H1 (cell line): ENCODE measurements around the gene ZP2. TPM values are rescaled to one million over a fixed set of nuclear protein-coding genes. Genes with fewer than 3 reads are reported as not detected.

Experiments used
- CTCF ChIA-PET: fragments of 300-600 bp; sonication (Branson Sonifier 250); formaldehyde crosslinking; loops from one replicate; lab custom pipeline; 2021; ENCODE audit not compliant: partially characterized antibody; lab: Charles Lee
- POLR2A ChIA-PET: fragments of 300-600 bp; sonication (Branson Sonifier 250); formaldehyde crosslinking; loops from one replicate; lab custom pipeline; 2021; ENCODE audit warnings: inconsistent platforms; ENCODE audit not compliant: partially characterized antibody; lab: Charles Lee
- DNase-seq, 2 experiments: peaks; one replicate each; pipeline versions ENCODE4 v3.0.0 to v3.0.0-alpha.2; 2010 to 2022; ENCODE audit warnings: low spot score in 2 of 2, low read depth in 1 of 2, mixed read lengths in 1 of 2
- FAIRE-seq: peaks from 2 replicates; lab custom pipeline; 2011; peaks lifted over from hg19 to GRCh38; lab: Jason Lieb, UNC
- H2AFZ ChIP-seq: 2 replicates; pipeline ENCODE4 v1.8.1; 2012; ENCODE audit warnings: low read length, inconsistent platforms
- H2AK5ac ChIP-seq: 2 replicates; pipeline ENCODE4 v1.6.1; 2013; ENCODE audit warnings: low read depth, low read length
- H2BK120ac ChIP-seq: replicated peaks from 2 replicates; pipeline ENCODE3; 2013; ENCODE audit warnings: low read depth, low read length, inconsistent platforms
- H2BK12ac ChIP-seq: 2 replicates; pipeline ENCODE4 v1.6.1; 2013; ENCODE audit warnings: low read depth, low read length
- H2BK15ac ChIP-seq: 2 replicates; pipeline ENCODE4 v1.6.1; 2013; ENCODE audit warnings: low read length
- H2BK20ac ChIP-seq: 2 replicates; pipeline ENCODE4 v1.6.1; 2013; ENCODE audit warnings: low read length
- H2BK5ac ChIP-seq: 2 replicates; pipeline ENCODE4 v1.6.1; 2013; ENCODE audit warnings: low read depth, low read length
- H3K14ac ChIP-seq: 2 replicates; pipeline ENCODE4 v1.6.1; 2013; ENCODE audit warnings: inconsistent platforms; ENCODE audit not compliant: insufficient read length
- H3K18ac ChIP-seq: 2 replicates; pipeline ENCODE4 v1.6.1; 2013; ENCODE audit warnings: low read length; ENCODE audit errors: extremely low read depth
- H3K23ac ChIP-seq: 2 replicates; pipeline ENCODE4 v1.6.1; 2013; ENCODE audit warnings: inconsistent platforms; ENCODE audit not compliant: insufficient read length
- H3K23me2 ChIP-seq: 2 replicates; pipeline ENCODE4 v1.6.1; 2013; ENCODE audit warnings: low read depth, low read length
- H3K27ac ChIP-seq: 2 replicates; pipeline ENCODE4 v1.6.1; 2011; ENCODE audit warnings: low read depth, low read length, inconsistent platforms
- H3K27me3 ChIP-seq, 4 experiments: replicated peaks in 1 of 4; 1 replicate in 1 of 4; 2 replicates in 3 of 4; pipeline versions ENCODE4 v1.6.1 to v1.8.1; 2011 to 2013; ENCODE audit warnings: low read length in 3 of 4, mild to moderate bottlenecking in 3 of 4, inconsistent platforms in 2 of 4, mixed read lengths in 2 of 4, moderate library complexity in 1 of 4; ENCODE audit not compliant: control insufficient read depth in 3 of 4, insufficient read depth in 3 of 4; ENCODE audit errors: extremely low read depth in 1 of 4
- H3K36me3 ChIP-seq, 4 experiments: 2 replicates each; pipeline versions ENCODE4 v1.6.1 to v1.8.1; 2011 to 2013; ENCODE audit warnings: mild to moderate bottlenecking in 4 of 4, low read length in 3 of 4, moderate library complexity in 2 of 4, control low read depth in 1 of 4, inconsistent platforms in 1 of 4; ENCODE audit not compliant: insufficient read depth in 4 of 4, control insufficient read depth in 2 of 4
- H3K4ac ChIP-seq: replicated peaks from 2 replicates; pipeline ENCODE3; 2013; ENCODE audit warnings: low read length, low read depth, mixed read lengths, inconsistent platforms; ENCODE audit not compliant: insufficient read length
- H3K4me1 ChIP-seq, 4 experiments: replicated peaks in 1 of 4; 1 replicate in 1 of 4; 2 replicates in 3 of 4; pipeline versions ENCODE4 v1.6.1 to v1.8.1; 2011 to 2013; ENCODE audit warnings: low read length in 3 of 4, inconsistent platforms in 2 of 4, mixed read lengths in 1 of 4; ENCODE audit not compliant: insufficient read depth in 4 of 4, control insufficient read depth in 3 of 4
- H3K4me2 ChIP-seq, 2 experiments: 2 replicates each; pipeline versions ENCODE4 v1.6.1 to v1.8.1; 2011 to 2013; ENCODE audit warnings: low read depth in 2 of 2, low read length in 2 of 2, control low read depth in 1 of 2, inconsistent platforms in 1 of 2, mild to moderate bottlenecking in 1 of 2; ENCODE audit not compliant: insufficient read depth in 1 of 2
- H3K4me3 ChIP-seq, 4 experiments: fragments of 200-600, 300-600 bp in 1 of 4; sonication (generic), shearing (Covaris generic), sonication (Bioruptor Twin) in 1 of 4; 2 replicates each; pipeline versions ENCODE4 v1.5.1 to v1.8.1; 2011 to 2016; ENCODE audit warnings: low read length in 4 of 4, low read depth in 3 of 4, control low read depth in 2 of 4, inconsistent platforms in 2 of 4, mild to moderate bottlenecking in 2 of 4, mixed read lengths in 1 of 4, moderate library complexity in 1 of 4; ENCODE audit not compliant: insufficient read depth in 2 of 4; ENCODE audit errors: extremely low read depth in 1 of 4
- H3K56ac ChIP-seq: replicated peaks from 2 replicates; pipeline ENCODE3; 2013; ENCODE audit warnings: low read depth, mild to moderate bottlenecking, mixed read lengths, low read length, inconsistent platforms; ENCODE audit not compliant: insufficient read length
- H3K79me1 ChIP-seq: 2 replicates; pipeline ENCODE4 v1.6.1; 2013; ENCODE audit warnings: low read depth, low read length, control low read depth
- H3K79me2 ChIP-seq, 2 experiments: 2 replicates each; pipeline versions ENCODE4 v1.6.1 to v1.8.1; 2012 to 2013; ENCODE audit warnings: low read length in 2 of 2, mild to moderate bottlenecking in 2 of 2, inconsistent platforms in 1 of 2; ENCODE audit not compliant: insufficient read depth in 2 of 2, control insufficient read depth in 1 of 2
- H3K9ac ChIP-seq, 4 experiments: replicated peaks in 1 of 4; 1 replicate in 1 of 4; 2 replicates in 3 of 4; pipeline versions ENCODE4 v1.6.1 to v1.8.1; 2011 to 2013; ENCODE audit warnings: low read depth in 3 of 4, low read length in 3 of 4, control low read depth in 2 of 4, mild to moderate bottlenecking in 2 of 4, moderate library complexity in 2 of 4, inconsistent platforms in 1 of 4; ENCODE audit errors: extremely low read depth in 1 of 4
- H3K9me3 ChIP-seq, 2 experiments: 2 replicates each; pipeline versions ENCODE4 v1.6.1 to v1.8.1; 2012 to 2013; ENCODE audit warnings: mild to moderate bottlenecking in 2 of 2, moderate library complexity in 2 of 2, control low read depth in 1 of 2, inconsistent platforms in 1 of 2, low read depth in 1 of 2, low read length in 1 of 2, mixed read lengths in 1 of 2; ENCODE audit not compliant: insufficient read depth in 2 of 2
- H4K20me1 ChIP-seq, 2 experiments: replicated peaks in 1 of 2; 2 replicates each; pipeline versions ENCODE3 to v1.8.1; 2011 to 2013; ENCODE audit warnings: inconsistent platforms in 2 of 2, low read length in 2 of 2, mild to moderate bottlenecking in 1 of 2; ENCODE audit not compliant: insufficient read depth in 2 of 2, control insufficient read depth in 1 of 2
- H4K5ac ChIP-seq: 2 replicates; pipeline ENCODE4 v1.6.1; 2013; ENCODE audit warnings: low read length, low read depth, mixed read lengths, inconsistent platforms; ENCODE audit not compliant: insufficient read length
- H4K8ac ChIP-seq: 2 replicates; pipeline ENCODE4 v1.8.0; 2013; ENCODE audit warnings: mild to moderate bottlenecking, moderate library complexity, low read length, inconsistent platforms; ENCODE audit not compliant: insufficient read depth; ENCODE audit errors: extremely low read depth
- H4K91ac ChIP-seq: replicated peaks from 2 replicates; pipeline ENCODE3; 2013; ENCODE audit warnings: low read length, mixed read lengths, inconsistent platforms; ENCODE audit not compliant: insufficient read length
- BCL11A ChIP-seq, 2 experiments: IDR thresholded peaks; one replicate each; pipeline ENCODE4 v1.6.1; 2011; ENCODE audit warnings: low read depth in 2 of 2, low read length in 2 of 2, mild to moderate bottlenecking in 2 of 2
- GTF2F1 ChIP-seq: IDR thresholded peaks from 2 replicates; pipeline ENCODE4 v1.6.1; 2012; ENCODE audit warnings: low read depth, low read length, improper control_type of control experiment, borderline replicate concordance
- JUND ChIP-seq: IDR thresholded peaks from 2 replicates; pipeline ENCODE4 v1.6.1; 2011; ENCODE audit warnings: mild to moderate bottlenecking, improper control_type of control experiment, low read length
- TCF12 ChIP-seq: IDR thresholded peaks from 2 replicates; pipeline ENCODE4 v1.6.1; 2011; ENCODE audit warnings: low read depth, mild to moderate bottlenecking, low read length
- WGBS, 2 experiments: shearing (Covaris generic) in 1 of 2; methylation state at CpG; one replicate each; pipeline versions ENCODE4 v1.1.6 to v1.1.7; 2013 to 2015; ENCODE audit warnings: low lambda C conversion rate in 2 of 2, mixed read lengths in 2 of 2, inconsistent platforms in 1 of 2, low coverage in 1 of 2, missing lambda C conversion rate in 1 of 2; ENCODE audit not compliant: insufficient replicate concordance in 2 of 2, insufficient coverage in 1 of 2, insufficient read length in 1 of 2; ENCODE audit errors: extremely low coverage in 1 of 2, missing lambda C conversion rate in 1 of 2; 5-methylcytosine and 5-hydroxymethylcytosine counted together
- polyA plus RNA-seq, 7 experiments: library from polyadenylated mRNA; depleted of rRNA in 3 of 7; stranded (reverse) in 5 of 7; unstranded in 2 of 7; fragments of >200 nt in 5 of 7; fragments of 200-250 nt in 2 of 7; gene quantifications; 1 replicate in 5 of 7; 2 replicates in 1 of 7; 4 replicates in 1 of 7; pipeline versions ENCODE4 v1.2.1 to v1.2.3, GENCODE V29; 2011 to 2013; ENCODE audit warnings: missing spikeins in 2 of 7, mixed read lengths in 2 of 7
- total RNA-seq: library from RNA; stranded (reverse); fragmentation: NEBNext Ultra II Directional; extraction: Animal tissue kit (Norgen Biotek cat#: 25700); gene quantifications from 2 replicates; pipeline ENCODE4 v1.2.1, GENCODE V29; 2021

The ZP2 gene
- total and polyA plus RNA-seq, 2 of the 8 experiments (the other 6 are each of a cell fraction or from before 2014, with no cell fraction given): not detected

DNA sequence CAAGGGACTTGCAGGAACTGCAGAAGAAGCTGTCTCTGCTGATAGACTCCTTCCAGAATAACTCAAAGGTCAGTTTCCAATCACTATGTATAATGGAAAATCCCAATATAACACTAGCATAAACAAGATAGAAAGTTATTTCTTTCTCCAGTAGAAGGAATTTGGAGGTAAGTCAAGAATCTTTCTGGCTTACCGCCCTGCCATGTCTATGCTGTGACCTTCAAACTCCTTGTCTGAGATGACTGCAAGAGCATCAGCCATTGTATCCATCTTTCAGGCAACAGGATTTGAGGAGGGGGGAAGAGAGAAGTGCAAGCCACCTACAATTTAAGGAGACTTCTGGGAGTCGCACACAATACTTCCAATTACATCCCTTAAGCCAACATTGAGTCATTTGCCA, 50.2 kb downstream of the ZP2 start:
- H4K8ac ChIP-seq: no peak overlapping the region

More for the DNA sequence above, 50.2 kb downstream of the ZP2 start:
- CTCF ChIA-PET: interaction anchor here (5.8 kb wide), 1 partner anchor 140 kb away, joined by 42 read pairs; no protein-coding TSS in a partner anchor
- Histone ChIP-seq H2AFZ (no peak overlapping the region), H2BK5ac (no peak overlapping the region), H3K9ac (no peak overlapping the region), H3K56ac (no peak overlapping the region), H3K4me2 (no peak overlapping the region), H3K18ac (no peak overlapping the region), H4K5ac (no peak overlapping the region), H2AK5ac (no peak overlapping the region), H3K4me3 (no peak overlapping the region), H3K9me3 (no peaks in the 10 kb centered on the region), H4K91ac (no peak overlapping the region), H3K27ac (no peak overlapping the region), H3K23me2 (peaks cover 11% of the 10 kb centered on the region), H3K36me3 (peaks cover 8 to 48% (median 28%) of the 10 kb centered on the region in 4 experiments), H2BK20ac (no peak overlapping the region), H3K4ac (no peak overlapping the region), H3K27me3 (peaks cover 0 to 7% (median 1%) of the 10 kb centered on the region in 4 experiments; a peak in 3 of 7 replicates), H4K20me1 (peaks cover 0 to 2% of the 10 kb centered on the region in 2 experiments), H3K4me1 (peaks cover 0 to 10% (median 5%) of the 10 kb centered on the region in 4 experiments; a peak in 4 of 7 replicates), H3K14ac (no peak overlapping the region), H3K79me2 (peaks cover 0 to 22% of the 10 kb centered on the region in 2 experiments; a peak in 2 of 4 replicates), H2BK12ac (no peak overlapping the region), H2BK120ac (no peak overlapping the region), H3K79me1 (peaks cover 2% of the 10 kb centered on the region; the same call in 1 of the 2 replicates), H3K23ac (no peak overlapping the region), H2BK15ac (no peak overlapping the region)
- DNase-seq (no peak), FAIRE-seq (no peak)
- no peak for TF ChIP-seq JUND
- no peak for TF ChIP-seq BCL11A (IDR thresholded peaks at IDR 0.05; ENCODE audit: low read depth in 2 of 2, low read length in 2 of 2)
- TF ChIP-seq TCF12: no peak
- TF ChIP-seq GTF2F1: no peak
- POLR2A ChIA-PET: interaction anchor here (0.9 to 1.2 kb wide), 2 partner anchors 8 to 11 kb away, joined by 3 to 5 read pairs; no protein-coding TSS in a partner anchor
- 91% methylated on average over 2 of the region's 2 CpGs; no CpG with 5 or more reads in 1 of the 2 experiments for WGBS, 2 experiments
